ENCODE measurements around the gene RNF183.

DNA sequence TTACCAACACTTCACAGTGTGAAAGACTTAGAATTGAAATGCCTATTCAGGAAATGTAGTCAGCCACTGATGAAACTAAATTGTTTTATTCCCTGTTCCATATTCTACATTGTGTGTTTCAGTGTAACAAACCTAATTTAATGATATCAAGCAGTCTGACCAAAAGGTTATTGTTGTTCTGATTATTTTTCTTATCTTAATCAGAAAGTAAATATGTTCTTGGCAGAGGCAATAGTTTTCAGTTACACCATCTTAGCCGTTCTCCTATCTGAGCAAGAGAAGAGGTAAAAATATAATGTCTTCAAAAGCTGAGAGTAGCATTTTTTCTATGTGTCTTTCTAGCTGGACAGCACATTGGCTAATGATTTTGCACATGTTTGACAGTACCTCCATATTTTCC, 44.9 kb downstream of the RNF183 start:
- TF ChIP-seq MTA3 (IDR thresholded peaks at IDR 0.05; ENCODE audit: borderline replicate concordance) (no peak), KDM1A (IDR thresholded peaks at IDR 0.05) (no peak), HNRNPLL (IDR thresholded peaks at IDR 0.05; ENCODE audit: low read depth, low read length, poor library complexity, severe bottlenecking) (no peak)
